Tibial nerve (tissue), 4 donors: ENCODE data around the gene CDK5.

Experiments used
- CTCF ChIP-seq, 5 experiments: fragments of 200-600 bp in 3 of 5; fragments of 450-650 bp in 2 of 5; sonication (generic) in 3 of 5; IDR thresholded peaks; one replicate each; pipeline ENCODE4 v1.5.1; 2016 to 2019; ENCODE audit warnings: antibody characterized with exemption in 5 of 5, mild to moderate bottlenecking in 3 of 5, moderate library complexity in 2 of 5
- EP300 ChIP-seq, 2 donors: sonication (generic); formaldehyde crosslinking; IDR thresholded peaks; one replicate each; pipeline ENCODE4 v1.6.1; 2017; ENCODE audit warnings: antibody characterized with exemption in 2 of 2, mild to moderate bottlenecking in 1 of 2
- POLR2A ChIP-seq, 2 donors: fragments of 450-650 bp; IDR thresholded peaks; one replicate each; pipeline ENCODE4 v1.6.1; 2017; ENCODE audit warnings: antibody characterized with exemption in 2 of 2, mild to moderate bottlenecking in 2 of 2, moderate library complexity in 2 of 2

GRCh38 chr7:151062399-151063211 is 4.9 kb upstream of the CDK5 start:
- no peak for TF ChIP-seq POLR2A (IDR thresholded peaks at IDR 0.05)
- TF ChIP-seq CTCF (IDR thresholded peaks at IDR 0.05) = no peak
- TF ChIP-seq EP300 (IDR thresholded peaks at IDR 0.05) = no peak
